ENCODE results near the gene WNT2B. TPM values are rescaled to one million over a fixed set of nuclear protein-coding genes. Genes with fewer than 3 reads are reported as not detected.

WNT2B gene
- total and polyA plus RNA-seq, 2 of the 8 experiments (the other 6 are each of a cell fraction or from before 2014, with no cell fraction given), result 0.33 to 2.0 TPM

- H2BK12ac ChIP-seq (ENCODE audit: low read depth, low read length), result no peak overlapping the region
- no peak overlapping the region for H3K23ac ChIP-seq (ENCODE audit: insufficient read length)
- H3K79me1 ChIP-seq (ENCODE audit: low read depth, low read length), result no peaks in the 10 kb centered on the region
- FAIRE-seq (no peak), DNase-seq (ENCODE audit: low read depth in 1 of 2, low spot score in 2 of 2) (no peak)
- no peak overlapping the region for H3K56ac ChIP-seq (replicated peaks; ENCODE audit: insufficient read length, low read depth, low read length)
- H3K9me3 ChIP-seq (ENCODE audit: insufficient read depth in 2 of 2, low read depth in 1 of 2, low read length in 1 of 2), result no peaks in the 10 kb centered on the region
- no peak overlapping the region for H2AFZ ChIP-seq (ENCODE audit: low read length)
- H3K27ac ChIP-seq (ENCODE audit: low read depth, low read length), result no peak overlapping the region
- H3K36me3 ChIP-seq (ENCODE audit: control insufficient read depth in 2 of 4, insufficient read depth in 4 of 4, low read length in 3 of 4), result peaks cover 0 to 8% (median 0%) of the 10 kb centered on the region in 4 experiments; a peak in 1 of 8 replicates
- no peaks in the 10 kb centered on the region for H3K4me1 ChIP-seq (replicated peaks in 1 of 4; ENCODE audit: control insufficient read depth in 3 of 4, insufficient read depth in 4 of 4, low read length in 3 of 4)
- H3K27me3 ChIP-seq (replicated peaks in 1 of 4; ENCODE audit: control insufficient read depth in 3 of 4, extremely low read depth in 1 of 4, insufficient read depth in 3 of 4, low read length in 3 of 4), result no peaks in the 10 kb centered on the region
- TF ChIP-seq KDM4A (IDR thresholded peaks at IDR 0.05; ENCODE audit: low read depth, low read length, severe bottlenecking) (no peak), KDM1A (IDR thresholded peaks at IDR 0.05; ENCODE audit: borderline replicate concordance, low read length) (no peak)
- WGBS, 2 experiments (ENCODE audit: extremely low coverage in 1 of 2, insufficient coverage in 1 of 2, insufficient read length in 1 of 2, insufficient replicate concordance in 2 of 2, low coverage in 1 of 2, low lambda C conversion rate in 2 of 2, missing lambda C conversion rate in 1 of 2), result 84% methylated on average over 3 of the region's 3 CpGs; no CpG with 5 or more reads in 1 of the 2 experiments
- H4K91ac ChIP-seq (replicated peaks; ENCODE audit: insufficient read length, low read length), result no peak overlapping the region
- no peak overlapping the region for H2BK120ac ChIP-seq (replicated peaks; ENCODE audit: low read depth, low read length)
- H4K8ac ChIP-seq (ENCODE audit: extremely low read depth, insufficient read depth, low read length), result no peak overlapping the region
- H3K4ac ChIP-seq (replicated peaks; ENCODE audit: insufficient read length, low read depth, low read length), result no peak overlapping the region
- ChIA-PET POLR2A (ENCODE audit: partially characterized antibody) (no interaction called here), CTCF (ENCODE audit: partially characterized antibody) (interaction anchor here (0.6 to 2.9 kb wide), 5 partner anchors 13 to 373 kb away, joined by 3 to 13 read pairs (median 3); no protein-coding TSS in a partner anchor)
- H3K79me2 ChIP-seq (ENCODE audit: control insufficient read depth in 1 of 2, insufficient read depth in 2 of 2, low read length in 2 of 2), result no peaks in the 10 kb centered on the region
- H3K9ac ChIP-seq (replicated peaks in 1 of 4; ENCODE audit: extremely low read depth in 1 of 4, low read depth in 3 of 4, low read length in 3 of 4), result no peak overlapping the region
- H2AK5ac ChIP-seq (ENCODE audit: low read depth, low read length), result no peak overlapping the region
- no peak overlapping the region for H3K18ac ChIP-seq (ENCODE audit: extremely low read depth, low read length)
- no peak overlapping the region for H3K14ac ChIP-seq (ENCODE audit: insufficient read length)
- no peak overlapping the region for H3K4me2 ChIP-seq (ENCODE audit: insufficient read depth in 1 of 2, low read depth in 2 of 2, low read length in 2 of 2)
- H2BK15ac ChIP-seq (ENCODE audit: low read length), result no peak overlapping the region
- no peaks in the 10 kb centered on the region for H4K20me1 ChIP-seq (replicated peaks in 1 of 2; ENCODE audit: control insufficient read depth in 1 of 2, insufficient read depth in 2 of 2, low read length in 2 of 2)
- no peaks in the 10 kb centered on the region for H3K23me2 ChIP-seq (ENCODE audit: low read depth, low read length)
- H2BK20ac ChIP-seq (ENCODE audit: low read length), result no peak overlapping the region
- no peak overlapping the region for H4K5ac ChIP-seq (ENCODE audit: insufficient read length, low read depth, low read length)
- no peak overlapping the region for H2BK5ac ChIP-seq (ENCODE audit: low read depth, low read length)
- no peak overlapping the region for H3K4me3 ChIP-seq (ENCODE audit: extremely low read depth in 1 of 4, insufficient read depth in 2 of 4, low read depth in 3 of 4, low read length in 4 of 4)
These were observed 30.1 kb downstream of the WNT2B start for GRCh38 chr1:112538883-112539282.
